ENCODE measurements around the gene TENM4. TPM values are rescaled to one million over a fixed set of nuclear protein-coding genes. Genes with fewer than 3 reads are reported as not detected.
A peak's percentile ranks its signal among the peaks of the same experiment; 100 is the strongest.

Gene TENM4
- polyA plus RNA-seq, 1 of the 3 experiments (the other 2 are of a cell fraction), result 16.7 TPM

- Histone ChIP-seq H3K27me3 (ENCODE audit: insufficient read depth) (no peaks in the 10 kb centered on the region), H3K9me3 (no peaks in the 10 kb centered on the region), H3K9me2 (no peaks in the 10 kb centered on the region), H4K20me1 (ENCODE audit: insufficient read depth) (no peaks in the 10 kb centered on the region), H3K27ac (ENCODE audit: low read depth in 2 of 2, low read length in 1 of 2) (no peak overlapping the region), H3K4me3 (ENCODE audit: low read depth in 2 of 2, low read length in 1 of 2) (no peak overlapping the region), H3K4me2 (no peak overlapping the region), H3K4me1 (ENCODE audit: control insufficient read depth in 1 of 2, insufficient read depth in 2 of 2, low read depth in 1 of 2, low read length in 1 of 2) (peaks cover 0 to 6% of the 10 kb centered on the region in 2 experiments; a peak in 3 of 4 replicates), H3F3A (replicated peaks; ENCODE audit: insufficient read depth) (peaks cover 15% of the 10 kb centered on the region), H3K9ac (no peak overlapping the region), H2AFZ (ENCODE audit: low read depth) (no peak overlapping the region), H3K79me2 (ENCODE audit: insufficient read depth) (no peaks in the 10 kb centered on the region; the same call in none of the 2 replicates), H3K36me3 (replicated peaks in 1 of 2; ENCODE audit: control insufficient read depth in 1 of 2, insufficient read depth in 2 of 2, low read length in 1 of 2) (no peaks in the 10 kb centered on the region)
- no peak for DNase-seq
- ChIA-PET POLR2A (no interaction called here), CTCF (no interaction called here)
- 29% methylated on average over 3 of the region's 3 CpGs for WGBS (ENCODE audit: low lambda C conversion rate)
- peak; percentile 21; the same call in 1 of the 2 replicates for TF ChIP-seq NFIC (IDR thresholded peaks at IDR 0.05; ENCODE audit: borderline replicate concordance)
- no peak for TF ChIP-seq SIN3A (IDR thresholded peaks at IDR 0.05; ENCODE audit: borderline replicate concordance, low read depth, low read length)
Observed at GRCh38 chr11:79179087-79179486, 261.7 kb downstream of the TENM4 start.

- Histone ChIP-seq H3K9ac (no peak overlapping the region), H3K9me3 (no peaks in the 10 kb centered on the region), H3K36me3 (replicated peaks in 1 of 2; ENCODE audit: control insufficient read depth in 1 of 2, insufficient read depth in 2 of 2, low read length in 1 of 2) (no peaks in the 10 kb centered on the region), H3F3A (replicated peaks; ENCODE audit: insufficient read depth) (no peaks in the 10 kb centered on the region), H2AFZ (ENCODE audit: low read depth) (no peak overlapping the region), H3K27ac (ENCODE audit: low read depth in 2 of 2, low read length in 1 of 2) (peak overlapping the region in 1 of 2 experiments; percentile 18; a peak in 1 of 4 replicates), H3K27me3 (ENCODE audit: insufficient read depth) (no peaks in the 10 kb centered on the region), H3K4me1 (ENCODE audit: control insufficient read depth in 1 of 2, insufficient read depth in 2 of 2, low read depth in 1 of 2, low read length in 1 of 2) (peaks cover 0 to 8% of the 10 kb centered on the region in 2 experiments; a peak in 2 of 4 replicates), H4K20me1 (ENCODE audit: insufficient read depth) (no peaks in the 10 kb centered on the region), H3K9me2 (no peaks in the 10 kb centered on the region), H3K79me2 (ENCODE audit: insufficient read depth) (no peaks in the 10 kb centered on the region; the same call in none of the 2 replicates), H3K4me2 (peak overlapping the region; percentile 37; the same call in 1 of the 2 replicates), H3K4me3 (ENCODE audit: low read depth in 2 of 2, low read length in 1 of 2) (no peak overlapping the region)
- 63% methylated on average over 7 of the region's 7 CpGs for WGBS (ENCODE audit: low lambda C conversion rate)
- ChIA-PET POLR2A (interaction anchor here (0.6 kb wide), 1 partner anchor 154 kb away, joined by 3 read pairs; no protein-coding TSS in a partner anchor), CTCF (interaction anchor here (0.6 kb wide), 1 partner anchor 27 kb away, joined by 3 read pairs; no protein-coding TSS in a partner anchor)
- TF ChIP-seq MXI1 (IDR thresholded peaks at IDR 0.05; ENCODE audit: low read depth, low read length), result no peak
- no peak for TF ChIP-seq EZH2phosphoT487 (IDR thresholded peaks at IDR 0.05; ENCODE audit: borderline replicate concordance, low read depth)
- no peak for TF ChIP-seq MEF2A (IDR thresholded peaks at IDR 0.05; ENCODE audit: borderline replicate concordance, low read depth)
- TF ChIP-seq RXRA (IDR thresholded peaks at IDR 0.05; ENCODE audit: borderline replicate concordance, low read depth), result no peak
- TF ChIP-seq ZBTB33 (IDR thresholded peaks at IDR 0.05; ENCODE audit: borderline replicate concordance, low read depth), result no peak
- TF ChIP-seq JUND (IDR thresholded peaks at IDR 0.05), result no peak
- no peak for TF ChIP-seq TEAD4 (IDR thresholded peaks at IDR 0.05; ENCODE audit: borderline replicate concordance, insufficient read depth)
- no peak for TF ChIP-seq YY1 (IDR thresholded peaks at IDR 0.05; ENCODE audit: low read depth)
- TF ChIP-seq TCF12 (IDR thresholded peaks at IDR 0.05), result no peak
- no peak for TF ChIP-seq FOSL2 (IDR thresholded peaks at IDR 0.05; ENCODE audit: borderline replicate concordance, low read depth)
- no peak for TF ChIP-seq GATA2 (CRISPR knock-in tag; IDR thresholded peaks at IDR 0.05)
- no peak for TF ChIP-seq REST (IDR thresholded peaks at IDR 0.05; ENCODE audit: low read depth, low read length)
- no peak for TF ChIP-seq TAF1 (IDR thresholded peaks at IDR 0.05; ENCODE audit: borderline replicate concordance, low read depth, low read length)
- TF ChIP-seq USF1 (IDR thresholded peaks at IDR 0.05; ENCODE audit: borderline replicate concordance, low read depth), result no peak
- TF ChIP-seq MAX (IDR thresholded peaks at IDR 0.05; ENCODE audit: low read depth), result no peak
- no peak for TF ChIP-seq SIN3A (IDR thresholded peaks at IDR 0.05; ENCODE audit: borderline replicate concordance, low read depth, low read length)
- TF ChIP-seq FOXJ3 (CRISPR knock-in tag; IDR thresholded peaks at IDR 0.05), result no peak
- TF ChIP-seq NRF1 (IDR thresholded peaks at IDR 0.05; ENCODE audit: low read depth, low read length), result no peak
- DNase-seq, result no peak
Observed at GRCh38 chr11:79174045-79175008, 266.5 kb downstream of the TENM4 start.

All from SK-N-SH (cell line).